Measurements from ENCODE around the gene SELENOO.
"Not testable (repeated sequence)": the region's sequence is repeated elsewhere in the genome, so short reads cannot be mapped to it uniquely, and the experiment has no call there.

The SELENOO gene

GRCh38 chr22:50198624-50199017 lies 2.2 kb upstream of the SELENOO start:
- in situ Hi-C loops (cut with HindIII; ENCODE audit: low sequenced_read_pairs) = no loop called here

GRCh38 chr22:50199251-50199721 lies 1.5 kb upstream of the SELENOO start:
- in situ Hi-C loops (cut with HindIII; ENCODE audit: low sequenced_read_pairs) = no loop called here

GRCh38 chr22:50199829-50200460 lies 866 bp upstream of the SELENOO start:
- in situ Hi-C loops (cut with HindIII; ENCODE audit: low sequenced_read_pairs) = no loop called here

GRCh38 chr22:50201191-50202129 lies 649 bp downstream of the SELENOO start:
- in situ Hi-C loops (cut with HindIII; ENCODE audit: low sequenced_read_pairs) = no loop called here

- in situ Hi-C loops (cut with HindIII; ENCODE audit: low sequenced_read_pairs) = no loop called here
Measured at GRCh38 chr22:50202130-50202666, 1.4 kb downstream of the SELENOO start.

GRCh38 chr22:50203288-50203687 lies 2.5 kb downstream of the SELENOO start:
- in situ Hi-C loops (cut with HindIII; ENCODE audit: low sequenced_read_pairs) = no loop called here

GRCh38 chr22:50204571-50204970 lies 3.8 kb downstream of the SELENOO start:
- in situ Hi-C loops (cut with HindIII; ENCODE audit: low sequenced_read_pairs) = no loop called here

- in situ Hi-C loops (cut with HindIII; ENCODE audit: low sequenced_read_pairs) = not testable (repeated sequence)
Measured at GRCh38 chr22:50204998-50205397, 4.2 kb downstream of the SELENOO start.

- in situ Hi-C loops (cut with HindIII; ENCODE audit: low sequenced_read_pairs) = no loop called here
Measured at GRCh38 chr22:50205781-50206569, 5.2 kb downstream of the SELENOO start.

- in situ Hi-C loops (cut with HindIII; ENCODE audit: low sequenced_read_pairs) = no loop called here
Measured at GRCh38 chr22:50206599-50206998, 5.8 kb downstream of the SELENOO start.

GRCh38 chr22:50207383-50208140 lies 6.8 kb downstream of the SELENOO start:
- in situ Hi-C loops (cut with HindIII; ENCODE audit: low sequenced_read_pairs) = no loop called here

GRCh38 chr22:50208430-50208938 lies 7.7 kb downstream of the SELENOO start:
- in situ Hi-C loops (cut with HindIII; ENCODE audit: low sequenced_read_pairs) = no loop called here

- in situ Hi-C loops (cut with HindIII; ENCODE audit: low sequenced_read_pairs) = no loop called here
Measured at GRCh38 chr22:50208939-50209892, 8.4 kb downstream of the SELENOO start.

- in situ Hi-C loops (cut with HindIII; ENCODE audit: low sequenced_read_pairs) = loop anchor here (10.0 kb wide), 1 partner anchor 145 kb away; no protein-coding TSS in a partner anchor
Measured at GRCh38 chr22:50209893-50210292, 9.1 kb downstream of the SELENOO start.

- in situ Hi-C loops (cut with HindIII; ENCODE audit: low sequenced_read_pairs) = loop anchor here (10.0 kb wide), 1 partner anchor 144 kb away; no protein-coding TSS in a partner anchor
Measured at GRCh38 chr22:50210378-50211139, 9.7 kb downstream of the SELENOO start.

GRCh38 chr22:50211147-50211546 lies 10.3 kb downstream of the SELENOO start:
- in situ Hi-C loops (cut with HindIII; ENCODE audit: low sequenced_read_pairs) = loop anchor here (10.0 kb wide), 1 partner anchor 144 kb away; no protein-coding TSS in a partner anchor

GRCh38 chr22:50213263-50213662 lies 12.5 kb downstream of the SELENOO start:
- in situ Hi-C loops (cut with HindIII; ENCODE audit: low sequenced_read_pairs) = loop anchor here (10.0 kb wide), 1 partner anchor 142 kb away; no protein-coding TSS in a partner anchor

All from endothelial cell of hepatic sinusoid (primary cell).